Measurements from ENCODE around the gene KCNH5.

DNA sequence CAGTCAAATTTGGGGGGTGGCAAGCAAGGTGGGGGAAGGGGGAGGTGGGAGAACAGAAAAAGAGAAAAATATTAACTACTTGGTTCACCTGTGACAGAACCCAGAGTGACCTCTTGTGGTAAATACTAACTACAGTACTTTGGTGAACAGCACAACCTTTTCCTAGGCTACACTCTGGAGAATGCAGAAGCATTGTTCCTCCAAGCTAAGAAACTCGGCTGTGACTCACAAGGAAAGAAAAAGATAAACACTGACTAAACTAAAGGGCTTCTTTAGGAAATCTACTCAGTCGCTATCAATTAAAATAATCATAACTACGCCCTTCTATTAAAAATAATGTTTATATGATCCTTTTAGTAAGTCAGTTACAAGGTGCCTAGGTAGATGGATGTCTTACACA lies 5.4 kb downstream of the KCNH5 start:
- TF ChIP-seq, protein P1, sequence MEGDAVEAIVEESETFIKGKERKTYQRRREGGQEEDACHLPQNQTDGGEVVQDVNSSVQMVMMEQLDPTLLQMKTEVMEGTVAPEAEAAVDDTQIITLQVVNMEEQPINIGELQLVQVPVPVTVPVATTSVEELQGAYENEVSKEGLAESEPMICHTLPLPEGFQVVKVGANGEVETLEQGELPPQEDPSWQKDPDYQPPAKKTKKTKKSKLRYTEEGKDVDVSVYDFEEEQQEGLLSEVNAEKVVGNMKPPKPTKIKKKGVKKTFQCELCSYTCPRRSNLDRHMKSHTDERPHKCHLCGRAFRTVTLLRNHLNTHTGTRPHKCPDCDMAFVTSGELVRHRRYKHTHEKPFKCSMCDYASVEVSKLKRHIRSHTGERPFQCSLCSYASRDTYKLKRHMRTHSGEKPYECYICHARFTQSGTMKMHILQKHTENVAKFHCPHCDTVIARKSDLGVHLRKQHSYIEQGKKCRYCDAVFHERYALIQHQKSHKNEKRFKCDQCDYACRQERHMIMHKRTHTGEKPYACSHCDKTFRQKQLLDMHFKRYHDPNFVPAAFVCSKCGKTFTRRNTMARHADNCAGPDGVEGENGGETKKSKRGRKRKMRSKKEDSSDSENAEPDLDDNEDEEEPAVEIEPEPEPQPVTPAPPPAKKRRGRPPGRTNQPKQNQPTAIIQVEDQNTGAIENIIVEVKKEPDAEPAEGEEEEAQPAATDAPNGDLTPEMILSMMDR (IDR thresholded peaks at IDR 0.05; ENCODE audit: insufficient read depth, low read depth, low read length) = peak; percentile 13
- TF ChIP-seq EZH2 (IDR thresholded peaks at IDR 0.05; ENCODE audit: insufficient read depth, low read length) = no peak

Data from astrocyte (in vitro differentiated cells and primary cell).